MCF 10A (cell line): ENCODE results near the gene MED27. TPM values are rescaled to one million over a fixed set of nuclear protein-coding genes. Genes with fewer than 3 reads are reported as not detected.

ENCODE experiments used
- BruUV-seq: library from RNA; stranded (reverse); fragments of 400-500 nt; replicated peaks from 2 replicates; lab custom pipeline; 2021; lab: Mats Ljungman, UMichigan
- CTCF ChIA-PET: fragments of 300-600 bp; sonication (Branson Sonifier 250); formaldehyde crosslinking; extraction: SDS; loops from one replicate; lab custom pipeline; 2021; ENCODE audit warnings: antibody characterized with exemption, inconsistent platforms; lab: Yijun Ruan, JAX
- POLR2A ChIA-PET: fragments of 300-600, 350-650 bp; sonication (Branson Sonifier 250); formaldehyde crosslinking; extraction: SDS; loops from one replicate; lab custom pipeline; 2020; ENCODE audit warnings: antibody characterized with exemption, inconsistent platforms; lab: Yijun Ruan, JAX
- DNase-seq: peaks from one replicate; pipeline ENCODE4 v3.0.0-alpha.2; 2018; ENCODE audit not compliant: unreplicated experiment
- H3K27ac Mint-ChIP-seq: one replicate; pipeline ENCODE4 v1.8.0; 2022; ENCODE audit warnings: mild to moderate bottlenecking, low read depth, mixed read lengths; ENCODE audit not compliant: unreplicated experiment
- H3K27me3 Mint-ChIP-seq: one replicate; pipeline ENCODE4 v1.8.0; 2022; ENCODE audit warnings: mixed read lengths; ENCODE audit not compliant: insufficient read depth, unreplicated experiment
- H3K36me3 Mint-ChIP-seq: one replicate; pipeline ENCODE4 v1.8.0; 2022; ENCODE audit warnings: mild to moderate bottlenecking, moderate library complexity, mixed read lengths; ENCODE audit not compliant: insufficient read depth, unreplicated experiment
- H3K4me1 Mint-ChIP-seq: one replicate; pipeline ENCODE4 v1.8.0; 2022; ENCODE audit warnings: mixed read lengths; ENCODE audit not compliant: insufficient read depth, unreplicated experiment
- H3K4me3 Mint-ChIP-seq: one replicate; pipeline ENCODE4 v1.8.0; 2022; ENCODE audit warnings: mild to moderate bottlenecking, moderate library complexity, mixed read lengths; ENCODE audit not compliant: unreplicated experiment
- H3K9me3 Mint-ChIP-seq: one replicate; pipeline ENCODE4 v1.8.0; 2022; ENCODE audit warnings: mixed read lengths; ENCODE audit not compliant: unreplicated experiment
- intact Hi-C: fragments of 100-400 bp; cut with micrococcal nuclease; formaldehyde crosslinking; loops from 2 replicates; pipeline ENCODE4 v1.14.1; 2022
- total RNA-seq: library from RNA; stranded (reverse); gene quantifications from 2 replicates; pipeline ENCODE4 v1.2.3, GENCODE V29; 2022
- TF ChIP-seq, protein P1 (sequence below): fragments of 200-600 bp; IDR thresholded peaks from one replicate; pipeline ENCODE4 v1.8.0; 2022; ENCODE audit warnings: antibody characterized with exemption, mild to moderate bottlenecking; ENCODE audit not compliant: unreplicated experiment

The MED27 gene
- total RNA-seq, 1 experiment from 2014 or later, result 34.3 TPM

DNA sequence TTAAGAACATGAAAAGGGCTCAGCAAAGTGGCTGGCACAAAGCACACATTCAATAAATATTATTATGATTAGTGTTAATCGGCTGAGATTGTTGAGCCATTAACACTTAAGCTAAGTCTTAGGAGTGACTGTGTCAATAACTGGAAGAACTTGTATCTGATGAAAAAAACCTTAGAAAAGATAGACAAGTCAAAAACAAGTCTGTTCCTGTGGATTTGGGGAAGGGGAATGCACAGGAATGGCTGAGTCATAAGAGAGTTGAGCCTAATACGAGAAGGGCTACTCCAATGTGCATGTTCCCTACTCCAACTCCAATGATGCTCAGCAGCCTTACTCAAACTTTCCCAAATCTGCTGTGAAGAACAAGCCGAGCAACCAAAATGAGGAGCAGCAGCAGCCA lies 53.9 kb downstream of the MED27 start:
- POLR2A ChIA-PET, result interaction anchor here (0.7 kb wide), 1 partner anchor 266 kb away, joined by 3 read pairs; no protein-coding TSS in a partner anchor
- Mint-ChIP-seq H3K27ac (no peak overlapping the region), H3K4me3 (no peak overlapping the region), H3K36me3 (no peaks in the 10 kb centered on the region), H3K27me3 (no peaks in the 10 kb centered on the region), H3K4me1 (peaks cover 42% of the 10 kb centered on the region), H3K9me3 (no peaks in the 10 kb centered on the region)
- intact Hi-C loops, result no loop called here
- CTCF ChIA-PET, result no interaction called here
- TF ChIP-seq, protein P1, sequence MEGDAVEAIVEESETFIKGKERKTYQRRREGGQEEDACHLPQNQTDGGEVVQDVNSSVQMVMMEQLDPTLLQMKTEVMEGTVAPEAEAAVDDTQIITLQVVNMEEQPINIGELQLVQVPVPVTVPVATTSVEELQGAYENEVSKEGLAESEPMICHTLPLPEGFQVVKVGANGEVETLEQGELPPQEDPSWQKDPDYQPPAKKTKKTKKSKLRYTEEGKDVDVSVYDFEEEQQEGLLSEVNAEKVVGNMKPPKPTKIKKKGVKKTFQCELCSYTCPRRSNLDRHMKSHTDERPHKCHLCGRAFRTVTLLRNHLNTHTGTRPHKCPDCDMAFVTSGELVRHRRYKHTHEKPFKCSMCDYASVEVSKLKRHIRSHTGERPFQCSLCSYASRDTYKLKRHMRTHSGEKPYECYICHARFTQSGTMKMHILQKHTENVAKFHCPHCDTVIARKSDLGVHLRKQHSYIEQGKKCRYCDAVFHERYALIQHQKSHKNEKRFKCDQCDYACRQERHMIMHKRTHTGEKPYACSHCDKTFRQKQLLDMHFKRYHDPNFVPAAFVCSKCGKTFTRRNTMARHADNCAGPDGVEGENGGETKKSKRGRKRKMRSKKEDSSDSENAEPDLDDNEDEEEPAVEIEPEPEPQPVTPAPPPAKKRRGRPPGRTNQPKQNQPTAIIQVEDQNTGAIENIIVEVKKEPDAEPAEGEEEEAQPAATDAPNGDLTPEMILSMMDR, result no peak
- BruUV-seq, result no TSS peak
- no peak for DNase-seq

DNA sequence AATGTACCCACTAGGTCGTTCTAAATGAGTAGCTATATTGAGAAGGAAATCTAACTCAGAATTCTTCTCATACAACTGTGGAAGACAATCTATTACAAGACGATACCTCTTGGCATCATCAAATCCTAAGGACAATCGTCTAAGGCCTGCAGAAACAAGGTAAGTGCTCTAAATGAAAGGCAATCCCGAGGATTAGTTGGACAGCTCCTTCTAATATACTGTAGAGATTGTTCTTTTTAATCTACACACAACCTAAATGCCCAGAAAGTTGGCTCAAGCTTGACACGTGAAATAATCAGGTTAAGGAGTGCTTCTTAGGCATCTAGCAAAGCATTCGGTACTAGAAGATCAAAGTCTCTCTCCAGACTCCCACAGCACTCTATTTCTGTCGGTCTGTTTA lies 55.1 kb downstream of the MED27 start:
- H3K36me3 Mint-ChIP-seq, result no peaks in the 10 kb centered on the region
- no peak for DNase-seq
- ChIA-PET CTCF (no interaction called here), POLR2A (interaction anchor here (0.6 to 1.3 kb wide), 3 partner anchors 9 to 55 kb away, joined by 3 to 4 read pairs (median 3); partner anchors contain the start of gene MED27)
- no peak overlapping the region for H3K27ac Mint-ChIP-seq
- peaks cover 42% of the 10 kb centered on the region for H3K4me1 Mint-ChIP-seq
- no peak overlapping the region for H3K4me3 Mint-ChIP-seq
- BruUV-seq, result no TSS peak
- intact Hi-C loops, result no loop called here
- no peaks in the 10 kb centered on the region for H3K9me3 Mint-ChIP-seq
- TF ChIP-seq, protein P1, result no peak
- no peaks in the 10 kb centered on the region for H3K27me3 Mint-ChIP-seq

DNA sequence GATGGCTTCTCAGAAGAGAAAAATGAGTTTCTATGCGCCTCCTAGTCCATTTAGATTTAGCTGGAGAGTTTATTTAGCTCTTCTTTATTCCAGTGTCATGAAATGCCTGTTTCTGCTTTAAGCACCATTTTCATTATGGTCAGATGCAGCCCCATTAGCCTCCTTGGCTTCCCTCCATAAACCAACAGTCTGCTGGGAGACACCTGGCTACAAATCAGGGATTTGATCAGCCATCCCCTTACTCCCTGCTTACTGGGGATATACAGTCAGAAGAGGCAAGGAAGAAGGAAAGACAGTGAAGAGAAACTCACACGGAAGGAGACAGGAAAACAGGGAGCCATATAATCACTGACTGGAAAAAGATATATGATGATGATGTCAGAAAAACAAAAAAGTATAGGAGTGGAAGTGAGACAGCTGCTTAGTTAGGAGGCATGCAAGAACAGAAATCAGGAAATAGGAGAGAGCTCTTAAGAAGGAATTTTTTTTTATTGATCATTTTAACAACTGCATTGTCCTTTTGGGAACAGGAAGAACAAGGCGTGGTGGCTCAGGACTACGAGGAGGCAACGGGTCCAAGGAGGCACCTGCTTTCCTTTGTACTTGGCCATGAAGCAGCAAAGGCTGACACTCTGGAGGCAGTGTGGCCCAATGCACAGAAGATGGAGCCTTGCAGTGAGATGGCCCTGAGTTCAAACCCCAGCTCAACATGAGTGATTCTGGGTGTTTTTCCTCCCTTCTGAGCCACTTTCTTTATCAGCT lies 56.1 kb downstream of the MED27 start:
- peaks cover under 1% of the 10 kb centered on the region for H3K36me3 Mint-ChIP-seq
- H3K27me3 Mint-ChIP-seq, result no peaks in the 10 kb centered on the region
- no TSS peak for BruUV-seq
- peaks cover 38% of the 10 kb centered on the region for H3K4me1 Mint-ChIP-seq
- H3K4me3 Mint-ChIP-seq, result no peak overlapping the region
- CTCF ChIA-PET, result interaction anchor here (0.6 kb wide), 1 partner anchor 12 kb away, joined by 4 read pairs; no protein-coding TSS in a partner anchor
- intact Hi-C loops, result no loop called here
- POLR2A ChIA-PET, result interaction anchor here (0.6 kb wide), 1 partner anchor 17 kb away, joined by 3 read pairs; no protein-coding TSS in a partner anchor
- no peaks in the 10 kb centered on the region for H3K9me3 Mint-ChIP-seq
- no peak overlapping the region for H3K27ac Mint-ChIP-seq
- TF ChIP-seq, protein P1, result no peak
- no peak for DNase-seq

DNA sequence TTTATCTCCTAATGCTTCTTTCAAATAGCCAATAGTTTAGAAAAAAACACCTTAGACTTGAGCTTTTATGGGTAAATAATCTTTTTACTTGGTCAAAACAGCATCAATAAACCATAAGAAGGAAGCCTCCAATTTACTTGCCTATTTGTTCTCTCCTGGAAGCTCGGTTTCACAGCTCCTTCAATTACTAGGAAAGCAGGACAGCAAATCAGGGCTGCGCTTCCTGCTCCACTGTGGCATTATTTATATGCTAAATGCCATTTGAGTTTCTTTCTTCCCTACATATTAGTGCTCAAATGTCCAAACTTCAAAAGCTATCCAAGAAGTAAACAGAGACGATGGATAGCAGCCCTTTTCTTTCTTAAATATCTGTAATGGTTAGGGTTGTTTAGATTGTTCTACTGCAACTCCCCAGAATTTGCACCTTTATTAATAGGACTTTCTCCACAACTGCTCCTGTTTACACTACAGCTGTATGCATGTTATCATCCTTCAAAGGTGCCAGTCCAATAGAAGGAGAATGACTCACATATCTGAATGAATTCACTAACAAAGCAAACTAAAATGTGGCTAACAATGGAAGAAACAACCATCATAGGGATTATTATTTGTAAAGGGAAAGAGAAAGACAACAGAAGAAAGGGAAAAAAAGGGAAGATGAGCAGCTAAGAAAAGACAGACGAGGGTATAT lies 58.7 kb downstream of the MED27 start:
- ChIA-PET POLR2A (interaction anchor here (0.6 to 0.9 kb wide), 3 partner anchors 13 to 78 kb away, joined by 3 to 4 read pairs (median 4); no protein-coding TSS in a partner anchor), CTCF (interaction anchor here (0.6 to 0.7 kb wide), 3 partner anchors 9 to 1274 kb away, joined by 3 to 5 read pairs (median 3); no protein-coding TSS in a partner anchor)
- no peak overlapping the region for H3K4me3 Mint-ChIP-seq
- no peak overlapping the region for H3K27ac Mint-ChIP-seq
- H3K4me1 Mint-ChIP-seq, result peaks cover 18% of the 10 kb centered on the region
- H3K27me3 Mint-ChIP-seq, result no peaks in the 10 kb centered on the region
- no peak for DNase-seq
- peaks cover 5% of the 10 kb centered on the region for H3K36me3 Mint-ChIP-seq
- TF ChIP-seq, protein P1, result no peak
- BruUV-seq, result no TSS peak
- intact Hi-C loops, result no loop called here
- H3K9me3 Mint-ChIP-seq, result no peaks in the 10 kb centered on the region
